Measurements from ENCODE around the gene TKT. TPM values are rescaled to one million over a fixed set of nuclear protein-coding genes. Genes with fewer than 3 reads are reported as not detected.

TKT gene
- total RNA-seq, 1 experiment from 2014 or later = 634 TPM

- Histone ChIP-seq H3K9me2 (ENCODE audit: insufficient read depth) (no peaks in the 10 kb centered on the region), H4K20me1 (ENCODE audit: insufficient read depth) (no peaks in the 10 kb centered on the region), H3K9me3 (ENCODE audit: control insufficient read depth in 1 of 2, insufficient read depth in 1 of 2, low read depth in 1 of 2, low read length in 2 of 2) (no peaks in the 10 kb centered on the region), H3K4me2 (ENCODE audit: low read length) (no peak overlapping the region), H3K27me3 (ENCODE audit: insufficient read depth, low read length) (no peaks in the 10 kb centered on the region), H2AFZ (ENCODE audit: low read depth, low read length, poor library complexity, severe bottlenecking) (no peak overlapping the region), H3K79me2 (ENCODE audit: insufficient read depth, low read length) (no peaks in the 10 kb centered on the region), H3K9ac (ENCODE audit: low read length) (no peak overlapping the region), H3K4me3 (replicated peaks in 1 of 2; ENCODE audit: low read depth in 1 of 2, low read length in 2 of 2) (no peak overlapping the region), H3K27ac (ENCODE audit: low read depth, low read length) (no peak overlapping the region), H3K4me1 (ENCODE audit: control insufficient read depth in 1 of 2, insufficient read depth in 2 of 2, low read length in 2 of 2) (peaks cover 14 to 41% of the 10 kb centered on the region in 2 experiments), H3K36me3 (ENCODE audit: control insufficient read depth in 1 of 2, insufficient read depth in 2 of 2, low read length in 2 of 2) (peaks cover 2 to 3% of the 10 kb centered on the region in 2 experiments)
- ChIA-PET POLR2A (interaction anchor here (1.1 kb wide), 1 partner anchor 32 kb away, joined by 3 read pairs; the partner anchor contains the start of gene PRKCD), CTCF (no interaction called here), RAD21 (ENCODE audit: low non-redundant PET in 1 of 2, low total read pairs in 2 of 2, uncharacterized antibody in 2 of 2, unreplicated experiment in 2 of 2) (no interaction called here)
- intact Hi-C loops (cut with micrococcal nuclease) = no loop called here
- ATAC-seq = no peak
- DNase-seq (ENCODE audit: low read depth, low spot score) = no peak
- no peak for TF ChIP-seq CBX3 (IDR thresholded peaks at IDR 0.05; ENCODE audit: low read depth)
- TF ChIP-seq POLR2A (IDR thresholded peaks at IDR 0.05; ENCODE audit: borderline replicate concordance, extremely low read depth, insufficient read depth, insufficient read length) = no peak
- no peak for TF ChIP-seq REST (IDR thresholded peaks at IDR 0.05; ENCODE audit: low read depth)
- no peak for TF ChIP-seq CEBPB (IDR thresholded peaks at IDR 0.05; ENCODE audit: low read depth)
- TF ChIP-seq POLR2AphosphoS5 (IDR thresholded peaks at IDR 0.05; ENCODE audit: low read depth, low read length) = no peak
- TF ChIP-seq ZFX (IDR thresholded peaks at IDR 0.05) = no peak
- no peak for TF ChIP-seq FOSL1 (IDR thresholded peaks at IDR 0.05; ENCODE audit: low read depth)
- TF ChIP-seq ZBTB33 (IDR thresholded peaks at IDR 0.05; ENCODE audit: extremely low read depth, insufficient replicate concordance, low read length) = no peak
- no TSS peak for BruUV-seq (replicated peaks)
Measured at GRCh38 chr3:53192608-53193007, 63.2 kb downstream of the TKT start.

Data from HCT116 (cell line).